Measurements from ENCODE around the gene MAP2K4. TPM values are rescaled to one million over a fixed set of nuclear protein-coding genes. Genes with fewer than 3 reads are reported as not detected.
"Not testable (repeated sequence)": the region's sequence is repeated elsewhere in the genome, so short reads cannot be mapped to it uniquely, and the experiment has no call there.

The MAP2K4 gene
- total RNA-seq: 10 to 100 TPM; 28.0 to 36.7 (median 32.8) TPM

DNA sequence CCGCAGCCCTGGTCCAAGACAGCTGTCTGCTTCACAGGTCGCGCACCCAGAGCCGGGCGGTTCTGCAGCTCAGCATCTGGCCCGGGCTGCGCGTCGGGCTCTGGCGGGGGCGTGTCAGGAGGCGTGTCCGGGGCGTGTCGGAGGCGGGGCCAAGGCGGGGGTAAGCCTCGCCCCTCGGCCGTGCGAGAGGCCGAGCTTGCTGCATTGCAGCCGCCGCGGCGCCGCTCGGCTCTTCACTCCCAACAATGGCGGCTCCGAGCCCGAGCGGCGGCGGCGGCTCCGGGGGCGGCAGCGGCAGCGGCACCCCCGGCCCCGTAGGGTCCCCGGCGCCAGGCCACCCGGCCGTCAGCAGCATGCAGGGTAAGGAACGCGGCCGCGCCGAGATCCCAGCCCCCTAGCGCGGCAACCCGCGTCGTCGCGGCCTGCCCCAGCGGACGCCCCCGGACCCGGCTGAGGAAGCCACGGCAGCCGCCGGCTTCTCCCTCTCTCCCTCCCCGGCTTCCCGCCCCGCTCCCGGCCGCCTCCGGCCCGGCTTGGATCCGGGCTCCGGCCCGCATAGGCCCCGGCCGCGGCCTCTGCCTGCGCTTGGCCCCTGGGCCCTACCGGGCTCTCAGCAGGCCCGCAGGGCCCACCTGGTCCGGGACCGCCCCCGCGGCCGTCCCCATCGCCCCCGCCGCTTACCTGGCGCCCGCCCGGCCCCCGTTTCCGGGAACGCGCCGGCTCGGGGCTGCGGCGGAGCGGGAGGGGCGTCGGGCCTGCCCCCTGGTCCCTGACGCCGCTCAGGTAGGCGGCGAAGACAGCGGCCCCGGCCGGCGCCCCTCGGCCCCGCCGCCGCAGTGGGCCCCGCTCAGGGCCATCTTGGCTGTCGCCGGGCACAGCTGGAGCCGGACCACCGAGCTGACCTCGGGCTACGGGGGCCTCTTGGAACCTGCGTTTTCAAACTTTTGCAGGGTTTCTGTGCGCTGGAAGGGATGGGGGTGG lies at the start of gene MAP2K4:
Gene MAP2K4 (plus strand): TSS at position 236 of the 981 bp plus-strand sequence. CDS start 10 bp downstream, at position 246.
- WGBS, 2 donors: 0% methylated on average over 29 to 47 of the region's 123 CpGs
- peak; percentile 88 to 98 for DNase-seq (ENCODE audit: low spot score in 2 of 2)
- peak in 1 of 2 donors; percentile 57 for TF ChIP-seq POLR2A (IDR thresholded peaks at IDR 0.05)
- no peak for TF ChIP-seq CTCF (IDR thresholded peaks at IDR 0.05)
- intact Hi-C loops (cut with DNase I; ENCODE audit: low total_unique reads): no loop called here
- H3K4me3 ChIP-seq (ENCODE audit: low read depth, poor library complexity, severe bottlenecking): peak within 1 kb of the TSS; percentile 83

DNA sequence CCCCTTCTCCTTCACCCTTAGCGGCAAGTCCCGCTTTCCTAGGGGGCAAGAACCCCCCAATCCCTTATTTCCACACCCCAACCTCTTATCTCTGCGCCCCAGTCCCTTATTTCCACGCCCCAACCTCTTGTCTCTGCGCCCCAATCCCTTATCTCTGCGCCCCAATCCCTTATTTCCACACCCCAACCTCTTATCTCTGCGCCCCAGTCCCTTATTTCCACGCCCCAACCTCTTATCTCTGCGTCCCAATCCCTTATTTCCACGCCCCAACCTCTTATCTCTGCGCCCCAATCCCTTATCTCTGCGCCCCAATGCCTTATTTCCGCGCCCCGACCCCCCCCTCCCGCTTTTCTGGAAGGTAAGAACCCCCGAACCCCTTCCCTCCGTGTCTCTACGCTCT lies 47.9 kb upstream of the MAP2K4 start:
- DNase-seq (ENCODE audit: low spot score in 2 of 2); H3K4me3 ChIP-seq (ENCODE audit: low read depth, poor library complexity, severe bottlenecking); intact Hi-C loops (cut with DNase I; ENCODE audit: low total_unique reads): not testable (repeated sequence)
- WGBS, 2 donors: 88 to 90% methylated on average over 19 of the region's 19 CpGs

DNA sequence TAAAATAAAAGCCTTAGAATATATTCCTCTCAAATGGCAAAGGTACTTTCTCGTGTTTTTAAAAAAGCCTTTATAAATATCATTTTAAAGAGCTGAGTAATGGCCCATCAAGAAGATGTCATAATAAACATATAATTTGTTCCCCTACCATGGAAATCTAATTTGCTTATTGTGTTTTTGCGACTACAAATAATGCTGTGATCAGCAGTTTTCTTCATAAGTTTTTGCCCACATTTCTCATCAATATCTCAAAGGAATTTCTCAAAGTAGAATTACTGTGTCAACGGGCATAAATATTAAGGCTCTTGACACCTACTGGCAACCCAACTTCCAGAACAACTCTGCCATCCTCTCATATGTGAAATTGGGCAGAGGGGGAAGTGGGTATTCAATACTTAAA lies 40.9 kb upstream of the MAP2K4 start:
- H3K4me3 ChIP-seq (ENCODE audit: low read depth, poor library complexity, severe bottlenecking): no peak overlapping the region
- intact Hi-C loops (cut with DNase I; ENCODE audit: low total_unique reads): no loop called here
- 87 to 92% methylated on average over 3 of the region's 3 CpGs for WGBS, 2 donors
- no peak for TF ChIP-seq POLR2A (IDR thresholded peaks at IDR 0.05)
- DNase-seq (ENCODE audit: low spot score in 2 of 2): no peak

- TF ChIP-seq CTCF (IDR thresholded peaks at IDR 0.05) (no peak), POLR2A (IDR thresholded peaks at IDR 0.05) (no peak)
- intact Hi-C loops (cut with DNase I; ENCODE audit: low total_unique reads): no loop called here
- no peak for DNase-seq (ENCODE audit: low spot score in 2 of 2)
- WGBS, 2 donors: 71 to 96% methylated on average over 2 of the region's 2 CpGs
- no peak overlapping the region for H3K4me3 ChIP-seq (ENCODE audit: low read depth, poor library complexity, severe bottlenecking)
These were observed 39.9 kb upstream of the MAP2K4 start for GRCh38 chr17:11980813-11981212.

DNA sequence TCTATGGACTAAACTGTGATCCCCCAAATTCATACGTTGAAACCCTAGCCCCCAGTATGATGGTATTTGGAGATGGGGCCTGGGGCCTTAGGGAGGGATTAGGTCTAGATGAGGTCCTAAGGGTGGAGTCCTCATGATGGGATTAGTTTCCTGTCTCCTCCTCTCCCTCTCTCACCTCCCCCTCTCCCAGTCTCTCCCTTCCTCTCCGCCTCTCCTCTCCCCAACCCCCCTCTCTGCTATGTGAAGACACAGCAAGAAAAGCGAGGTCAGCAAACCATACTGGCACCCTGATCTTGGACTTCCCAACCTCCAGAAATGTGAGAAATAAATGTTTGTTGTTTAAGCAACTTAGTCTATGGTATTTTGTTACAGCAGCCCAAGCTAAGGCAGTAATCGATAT lies 38.8 kb upstream of the MAP2K4 start:
- intact Hi-C loops (cut with DNase I; ENCODE audit: low total_unique reads): no loop called here
- WGBS, 2 donors: 92 to 95% methylated on average over 4 of the region's 4 CpGs
- TF ChIP-seq CTCF (IDR thresholded peaks at IDR 0.05): no peak
- no peak for DNase-seq (ENCODE audit: low spot score in 2 of 2)
- H3K4me3 ChIP-seq (ENCODE audit: low read depth, poor library complexity, severe bottlenecking): no peak overlapping the region

DNA sequence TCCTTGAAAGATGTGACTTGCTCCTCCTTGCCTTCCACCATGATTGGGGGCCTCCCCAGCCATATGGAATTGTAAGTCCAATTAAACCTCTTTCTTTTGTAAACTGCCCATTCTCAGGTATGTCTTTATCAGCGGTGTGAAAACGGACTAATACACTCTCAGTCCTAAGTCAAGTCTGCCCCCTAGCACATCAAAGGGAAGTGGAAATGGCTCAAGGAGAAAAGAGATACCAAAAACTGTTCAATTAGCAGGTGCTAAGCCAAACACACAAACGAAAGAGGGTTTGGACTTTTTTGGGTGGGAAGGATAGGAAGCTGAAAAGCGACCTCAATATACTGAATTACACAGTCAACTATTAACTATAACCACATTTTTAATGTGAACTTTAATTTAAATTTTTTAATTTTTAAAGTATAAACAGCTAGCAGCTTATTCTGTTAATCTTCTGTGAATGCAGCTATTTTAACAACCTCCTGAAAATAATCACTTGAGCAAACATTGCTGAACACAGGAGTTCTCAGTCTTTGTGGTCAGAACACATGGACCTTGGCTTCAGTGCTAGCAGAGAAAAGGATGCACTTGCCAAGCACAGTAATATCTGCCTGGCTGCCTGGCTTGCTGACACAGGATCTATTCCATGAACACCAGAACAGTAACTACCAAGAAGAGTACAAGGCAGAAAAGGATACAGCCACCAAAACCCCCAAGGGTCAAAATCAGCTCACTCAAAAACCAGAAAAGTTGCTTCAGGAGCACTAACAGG lies 34.3 kb upstream of the MAP2K4 start:
- no peak overlapping the region for H3K4me3 ChIP-seq (ENCODE audit: low read depth, poor library complexity, severe bottlenecking)
- intact Hi-C loops (cut with DNase I; ENCODE audit: low total_unique reads): no loop called here
- TF ChIP-seq CTCF (IDR thresholded peaks at IDR 0.05): no peak
- no peak for TF ChIP-seq POLR2A (IDR thresholded peaks at IDR 0.05)
- peak in 1 of 2 donors; percentile 40 for DNase-seq (ENCODE audit: low spot score in 2 of 2)
- 82 to 83% methylated on average over 4 of the region's 4 CpGs for WGBS, 2 donors

All from lower leg skin (tissue), 4 donors.